Epithelial cell of proximal tubule (primary cell): ENCODE measurements around the gene HOXD4. TPM values are rescaled to one million over a fixed set of nuclear protein-coding genes. Genes with fewer than 3 reads are reported as not detected.

Experiments used
- DNase-seq: peaks from one replicate; pipeline ENCODE4 v3.0.0-alpha.2; 2011; ENCODE audit warnings: low read depth
- H3K4me3 ChIP-seq: 2 replicates; pipeline ENCODE4 v1.5.1; 2011; ENCODE audit warnings: low read depth, mild to moderate bottlenecking, low read length
- total RNA-seq: library from RNA; depleted of rRNA; stranded (reverse); fragments of >200 nt; gene quantifications from 2 replicates; pipeline ENCODE4 v1.2.3, GENCODE V29; 2015
- TF ChIP-seq, protein P1 (sequence below): conservative IDR thresholded peaks from 2 replicates; pipeline ENCODE4 v1.5.1; 2012; ENCODE audit warnings: low read depth, mild to moderate bottlenecking, low read length

HOXD4 gene
- total RNA-seq, 1 donor from 2014 or later = 28.0 TPM

DNA sequence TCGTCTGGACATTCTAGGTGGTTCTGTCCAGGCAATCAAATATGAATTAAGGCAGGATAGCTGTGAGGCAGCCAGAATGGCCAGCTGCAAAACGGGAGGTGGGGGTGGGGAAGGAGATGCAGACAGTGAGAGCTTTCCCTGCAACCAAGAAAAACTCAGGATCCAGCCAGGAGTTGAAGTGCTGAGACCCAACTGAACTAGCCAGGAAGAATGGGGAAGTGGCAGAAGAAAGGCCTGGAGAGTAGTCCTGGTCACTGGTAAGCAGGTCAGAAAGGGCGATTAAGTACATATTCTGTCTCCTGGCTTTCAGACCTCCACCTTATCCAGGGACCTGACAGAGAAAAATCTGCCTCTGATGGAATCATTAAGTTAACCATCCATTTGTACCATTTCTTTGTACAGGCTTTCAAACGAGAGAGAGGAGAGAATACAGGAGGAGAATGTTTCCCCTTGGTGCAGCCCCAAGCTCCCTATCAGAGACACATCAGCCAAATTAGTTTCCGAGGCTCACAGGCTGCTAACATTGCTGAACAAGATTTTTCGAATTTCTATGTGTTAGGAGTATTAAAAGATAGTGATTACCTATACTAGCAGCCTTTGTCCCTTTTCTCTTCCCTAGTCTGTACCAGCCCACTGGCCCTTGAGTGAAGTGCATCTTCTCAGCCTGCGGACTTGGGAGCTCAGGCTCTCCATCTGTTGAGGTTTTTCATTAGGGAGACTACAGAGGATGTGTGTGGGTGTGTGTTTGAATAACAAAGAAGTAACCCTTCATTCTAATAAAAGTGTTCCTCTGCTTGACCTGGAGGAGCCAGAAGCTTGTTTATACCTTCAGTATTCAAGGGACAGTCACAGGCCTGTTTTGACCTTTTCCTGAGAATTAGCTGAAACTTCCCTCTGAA, 24.6 kb downstream of the HOXD4 start:
- H3K4me3 ChIP-seq = no peak overlapping the region
- TF ChIP-seq, protein P1, sequence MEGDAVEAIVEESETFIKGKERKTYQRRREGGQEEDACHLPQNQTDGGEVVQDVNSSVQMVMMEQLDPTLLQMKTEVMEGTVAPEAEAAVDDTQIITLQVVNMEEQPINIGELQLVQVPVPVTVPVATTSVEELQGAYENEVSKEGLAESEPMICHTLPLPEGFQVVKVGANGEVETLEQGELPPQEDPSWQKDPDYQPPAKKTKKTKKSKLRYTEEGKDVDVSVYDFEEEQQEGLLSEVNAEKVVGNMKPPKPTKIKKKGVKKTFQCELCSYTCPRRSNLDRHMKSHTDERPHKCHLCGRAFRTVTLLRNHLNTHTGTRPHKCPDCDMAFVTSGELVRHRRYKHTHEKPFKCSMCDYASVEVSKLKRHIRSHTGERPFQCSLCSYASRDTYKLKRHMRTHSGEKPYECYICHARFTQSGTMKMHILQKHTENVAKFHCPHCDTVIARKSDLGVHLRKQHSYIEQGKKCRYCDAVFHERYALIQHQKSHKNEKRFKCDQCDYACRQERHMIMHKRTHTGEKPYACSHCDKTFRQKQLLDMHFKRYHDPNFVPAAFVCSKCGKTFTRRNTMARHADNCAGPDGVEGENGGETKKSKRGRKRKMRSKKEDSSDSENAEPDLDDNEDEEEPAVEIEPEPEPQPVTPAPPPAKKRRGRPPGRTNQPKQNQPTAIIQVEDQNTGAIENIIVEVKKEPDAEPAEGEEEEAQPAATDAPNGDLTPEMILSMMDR = no peak
- no peak for DNase-seq

DNA sequence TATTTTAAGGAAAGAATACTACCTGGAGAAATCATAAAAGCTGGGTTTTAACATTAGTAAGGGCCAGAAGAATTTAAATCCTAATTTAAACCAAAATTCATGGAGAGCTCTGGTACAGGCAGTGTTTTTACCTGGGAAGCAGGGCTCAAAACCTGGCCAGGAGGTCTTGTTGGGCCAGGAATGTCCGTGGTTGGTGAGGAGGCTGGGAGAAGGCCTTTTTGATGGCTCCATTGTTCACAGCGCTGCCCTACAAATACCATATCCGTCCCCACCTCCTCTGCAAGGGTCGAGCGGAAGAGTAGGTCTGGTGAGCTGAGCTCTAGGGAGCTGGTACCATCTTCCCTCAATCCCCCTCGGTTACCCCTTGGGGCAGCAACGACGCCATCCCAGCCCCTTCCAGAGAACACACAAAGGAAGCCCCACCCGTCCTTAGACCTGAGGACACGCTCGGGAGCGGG, 26.3 kb downstream of the HOXD4 start:
- TF ChIP-seq, protein P1 = no peak
- DNase-seq = no peak

DNA sequence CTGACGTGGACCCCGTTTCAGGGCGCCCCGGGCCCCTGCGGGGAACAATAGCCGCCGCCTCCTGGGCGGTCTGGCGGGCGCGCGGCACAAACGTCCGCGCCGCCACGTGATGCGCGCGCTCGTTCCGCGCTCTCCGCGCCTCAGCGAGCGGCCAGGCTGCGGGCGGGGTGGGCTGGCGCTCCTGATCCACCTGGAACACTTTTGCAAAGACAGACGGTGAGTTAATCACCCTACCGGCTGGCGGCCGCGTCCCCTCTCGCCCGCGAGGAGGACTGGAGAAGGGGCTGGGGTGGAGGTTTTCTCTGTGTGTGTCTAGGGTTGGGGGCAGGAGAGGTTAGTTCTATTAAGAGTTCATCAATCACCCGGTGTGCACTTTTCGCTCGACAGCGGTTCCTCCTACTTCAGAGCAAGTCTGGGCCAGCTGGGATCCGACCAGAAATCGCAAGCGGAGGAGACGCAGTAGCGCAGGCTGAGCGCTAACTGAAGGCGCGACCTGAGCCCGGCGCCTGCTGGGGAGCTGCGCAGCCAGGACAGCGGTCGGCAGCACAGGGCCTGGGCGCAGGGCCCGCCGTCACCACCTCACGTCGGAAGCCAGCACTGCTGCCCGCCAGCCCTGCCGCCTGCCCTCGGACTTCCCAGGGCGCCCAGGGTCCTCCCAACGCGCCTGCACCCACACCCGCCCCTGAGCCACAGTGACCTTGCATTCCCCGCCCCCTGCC, 26.8 kb downstream of the HOXD4 start:
- peak overlapping the region; percentile 61 for H3K4me3 ChIP-seq
- DNase-seq = no peak
- TF ChIP-seq, protein P1 = no peak

More for the DNA sequence above, 26.3 kb downstream of the HOXD4 start:
- peak overlapping the region; percentile 61 for H3K4me3 ChIP-seq

- DNase-seq = no peak
- TF ChIP-seq, protein P1 = no peak
- H3K4me3 ChIP-seq = peak overlapping the region; percentile 61
These were observed 27.5 kb downstream of the HOXD4 start for GRCh38 chr2:176178757-176179295.

DNA sequence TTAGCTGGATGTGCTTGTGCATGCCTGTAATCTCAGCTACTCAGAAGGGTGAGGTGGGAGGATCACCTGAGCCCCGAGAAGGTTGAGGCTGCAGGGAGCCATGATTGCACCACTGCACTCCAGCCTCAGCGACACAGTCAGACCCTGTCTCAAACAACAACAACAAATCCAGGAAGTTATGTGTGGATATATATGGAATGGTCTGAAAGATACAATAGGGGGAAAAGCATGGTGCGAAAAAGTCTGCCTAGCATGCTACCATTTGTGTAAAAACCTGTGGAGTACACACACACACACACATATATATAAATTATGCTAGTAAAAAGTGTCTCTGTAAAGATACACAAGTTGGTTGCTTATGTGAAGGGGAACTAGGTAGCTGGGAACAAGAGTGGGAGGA, 30.2 kb downstream of the HOXD4 start:
- TF ChIP-seq, protein P1 = no peak
- no peak overlapping the region for H3K4me3 ChIP-seq
- DNase-seq = no peak

DNA sequence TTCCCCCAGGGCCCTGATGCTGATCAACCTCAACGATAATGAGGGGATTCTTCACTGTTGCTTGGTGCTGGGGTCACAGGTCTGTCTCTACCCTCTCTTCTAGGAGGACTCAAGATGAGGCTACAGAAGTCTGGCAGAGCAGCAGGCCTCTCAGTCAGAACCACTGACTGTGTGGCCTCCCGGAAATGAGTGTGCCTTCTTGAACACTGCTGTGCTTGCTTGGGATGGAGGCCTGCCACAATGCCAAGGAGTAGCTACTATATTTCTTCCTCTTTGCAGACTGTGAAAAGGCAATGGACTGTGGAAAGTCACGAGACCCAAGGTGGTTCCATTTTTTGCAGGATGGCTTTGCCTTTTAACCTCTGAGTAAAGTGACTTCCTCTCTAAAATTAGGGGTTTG, 31.3 kb downstream of the HOXD4 start:
- no peak for DNase-seq
- no peak overlapping the region for H3K4me3 ChIP-seq
- TF ChIP-seq, protein P1 = no peak
